ENCODE data around the gene UBL7.

GRCh38 chr15:74428442-74428787 lies 32.5 kb downstream of the UBL7 start:
- TF ChIP-seq CTCF (conservative IDR thresholded peaks at IDR 0.05): no peak
- no peak for TF ChIP-seq EZH2 (IDR thresholded peaks at IDR 0.05; ENCODE audit: low read depth)
